Skin of body (tissue), 2 donors: ENCODE results near the gene RNU6-9. TPM values are rescaled to one million over a fixed set of nuclear protein-coding genes. Genes with fewer than 3 reads are reported as not detected.

Experiments
- DNase-seq: peaks from one replicate; lab custom pipeline; 2025; lab: John Stamatoyannopoulos, UW
- total RNA-seq: library from RNA; depleted of rRNA; stranded (reverse); fragments of >200 nt; gene quantifications from one replicate; pipeline ENCODE4 v1.2.3, GENCODE V29; 2014

The RNU6-9 gene
- total RNA-seq, 1 donor from 2014 or later, result not detected

GRCh38 chr19:917323-918151 is 24.3 kb downstream of the RNU6-9 start, which contains the start of gene KISS1R:
KISS1R (plus strand) TSS chr19:917333; CDS start chr19:917503, 170 bp downstream.
- DNase-seq, result no peak

GRCh38 chr19:918152-918437 is 24.8 kb downstream of the RNU6-9 start:
- DNase-seq, result no peak

DNA sequence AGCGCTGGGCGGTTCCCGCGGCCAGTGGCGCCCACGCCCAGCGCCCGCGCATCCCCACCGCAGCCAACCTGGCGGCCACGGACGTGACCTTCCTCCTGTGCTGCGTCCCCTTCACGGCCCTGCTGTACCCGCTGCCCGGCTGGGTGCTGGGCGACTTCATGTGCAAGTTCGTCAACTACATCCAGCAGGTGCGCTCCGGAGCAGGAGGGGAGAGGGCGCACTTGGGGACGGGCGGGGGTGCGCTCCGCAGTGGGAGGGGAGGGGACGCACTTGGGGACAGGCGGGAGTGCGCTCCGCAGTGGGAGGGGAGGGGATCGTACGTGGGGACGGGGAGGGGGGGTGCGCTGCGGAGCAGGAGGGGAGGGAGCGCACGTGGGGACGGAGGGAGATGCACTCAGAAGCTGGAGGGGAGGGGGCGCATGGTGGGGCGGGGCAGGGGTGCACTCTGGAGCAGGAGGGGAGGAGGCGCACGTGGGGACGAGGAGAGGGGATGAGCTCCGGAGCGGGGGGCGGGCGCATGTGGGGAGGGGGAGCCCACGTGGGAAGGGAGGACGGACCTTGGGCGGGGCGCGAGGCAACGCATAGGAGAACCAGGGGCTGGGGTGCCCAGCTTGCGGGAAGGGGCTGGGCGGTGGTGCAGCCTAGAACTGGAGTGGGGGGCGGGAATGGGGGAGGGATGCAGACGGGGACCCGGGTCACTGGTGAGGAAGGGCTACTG is 25.4 kb downstream of the RNU6-9 start:
- DNase-seq, result no peak

GRCh38 chr19:919199-920050 is 26.1 kb downstream of the RNU6-9 start:
- no peak for DNase-seq

DNA sequence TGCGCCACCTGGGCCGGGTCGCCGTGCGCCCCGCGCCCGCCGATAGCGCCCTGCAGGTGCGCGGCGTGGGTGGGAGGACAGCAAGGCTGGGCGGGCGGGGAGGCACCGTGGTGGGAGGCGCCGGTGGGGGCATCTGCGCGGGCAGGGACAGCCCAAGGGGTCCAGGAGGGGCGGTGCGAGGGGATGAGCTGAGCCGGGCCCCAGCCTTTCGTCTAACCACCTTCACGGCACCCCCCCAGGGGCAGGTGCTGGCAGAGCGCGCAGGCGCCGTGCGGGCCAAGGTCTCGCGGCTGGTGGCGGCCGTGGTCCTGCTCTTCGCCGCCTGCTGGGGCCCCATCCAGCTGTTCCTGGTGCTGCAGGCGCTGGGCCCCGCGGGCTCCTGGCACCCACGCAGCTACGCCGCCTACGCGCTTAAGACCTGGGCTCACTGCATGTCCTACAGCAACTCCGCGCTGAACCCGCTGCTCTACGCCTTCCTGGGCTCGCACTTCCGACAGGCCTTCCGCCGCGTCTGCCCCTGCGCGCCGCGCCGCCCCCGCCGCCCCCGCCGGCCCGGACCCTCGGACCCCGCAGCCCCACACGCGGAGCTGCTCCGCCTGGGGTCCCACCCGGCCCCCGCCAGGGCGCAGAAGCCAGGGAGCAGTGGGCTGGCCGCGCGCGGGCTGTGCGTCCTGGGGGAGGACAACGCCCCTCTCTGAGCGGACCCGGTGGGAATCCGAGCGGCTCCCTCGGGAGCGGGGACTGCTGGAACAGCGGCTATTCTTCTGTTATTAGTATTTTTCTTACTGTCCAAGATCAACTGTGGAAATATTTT is 27.0 kb downstream of the RNU6-9 start:
- no peak for DNase-seq

GRCh38 chr19:924553-925086 is 31.3 kb downstream of the RNU6-9 start:
- DNase-seq, result no peak

GRCh38 chr19:925087-925525 is 31.8 kb downstream of the RNU6-9 start:
- DNase-seq, result peak; percentile 88

GRCh38 chr19:925526-926322 is 32.4 kb downstream of the RNU6-9 start, which contains the start of gene ARID3A:
ARID3A (plus strand) TSS chr19:926035; CDS start chr19:929529, 3,494 bp downstream.
- peak; percentile 88 for DNase-seq

- no peak for DNase-seq
These were observed 33.0 kb downstream of the RNU6-9 start for GRCh38 chr19:926323-926588.

GRCh38 chr19:926589-927350 is 33.5 kb downstream of the RNU6-9 start:
- DNase-seq, result no peak

- no peak for DNase-seq
These were observed 34.1 kb downstream of the RNU6-9 start for GRCh38 chr19:927351-927779.

GRCh38 chr19:927780-928401 is 34.6 kb downstream of the RNU6-9 start:
- no peak for DNase-seq

GRCh38 chr19:928471-929202 is 35.4 kb downstream of the RNU6-9 start:
- DNase-seq, result no peak

GRCh38 chr19:929203-929890 is 36.1 kb downstream of the RNU6-9 start:
- no peak for DNase-seq

DNA sequence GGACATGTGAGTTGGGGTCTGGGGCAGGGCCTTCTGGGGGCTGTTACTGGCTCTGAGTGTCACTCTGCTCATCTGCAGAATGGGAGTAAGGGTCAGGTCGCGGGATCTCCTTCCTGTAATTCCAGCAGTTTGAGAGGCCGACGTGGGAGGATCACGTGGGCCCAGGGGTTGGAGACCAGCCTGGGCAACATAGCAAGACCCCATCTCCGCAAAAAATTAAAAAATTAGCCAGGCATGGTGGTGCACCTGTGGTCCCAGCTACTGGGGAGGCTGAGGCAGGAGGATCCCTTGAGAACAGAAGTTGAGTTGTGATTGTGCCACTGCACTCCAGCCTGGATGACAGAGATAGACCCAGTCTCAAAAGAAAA is 36.6 kb downstream of the RNU6-9 start:
- DNase-seq, result no peak

DNA sequence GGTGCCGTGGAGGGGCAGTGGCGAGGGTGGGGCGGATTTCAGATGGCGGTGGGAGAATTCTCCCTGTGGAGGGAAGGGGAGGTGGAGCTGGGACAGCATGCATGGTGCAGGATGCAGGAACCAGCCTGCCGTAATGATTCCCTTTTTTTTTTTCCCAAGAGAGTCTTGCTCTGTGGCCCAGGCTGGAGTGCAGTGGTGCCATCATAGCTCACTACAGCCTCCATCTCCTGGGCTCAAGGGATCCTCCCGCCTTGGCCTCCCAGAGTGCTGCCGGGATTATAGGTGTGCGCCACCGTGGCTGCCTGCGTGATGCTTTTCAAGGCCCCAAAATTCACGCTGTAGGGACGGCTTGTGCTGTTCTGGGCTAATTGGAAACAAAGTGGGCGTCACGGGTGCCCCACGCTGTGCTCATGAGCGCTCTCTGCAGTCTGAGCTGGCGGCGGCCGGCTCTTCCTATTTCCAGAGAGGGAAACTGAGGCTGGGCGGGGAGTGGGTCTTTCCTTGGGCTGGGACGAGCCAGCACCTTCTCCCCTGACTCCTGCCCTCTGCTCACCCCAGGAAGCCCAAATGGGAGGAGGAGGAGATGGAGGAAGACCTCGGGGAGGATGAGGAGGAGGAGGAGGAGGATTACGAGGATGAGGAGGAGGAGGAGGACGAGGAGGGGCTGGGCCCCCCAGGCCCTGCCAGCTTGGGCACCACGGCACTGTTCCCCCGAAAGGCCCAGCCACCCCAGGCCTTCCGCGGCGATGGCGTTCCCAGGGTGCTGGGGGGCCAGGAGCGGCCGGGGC is 38.8 kb downstream of the RNU6-9 start:
- DNase-seq, result no peak
